Thyroid gland (tissue), 4 donors: ENCODE measurements around the gene SUN3. TPM values are rescaled to one million over a fixed set of nuclear protein-coding genes. Genes with fewer than 3 reads are reported as not detected.

Experiments
- DNase-seq, 2 donors: peaks; one replicate each; pipeline ENCODE4 v3.0.0-alpha.2; 2019
- H3K27ac ChIP-seq, 3 donors: fragments of 200-600 bp; sonication (generic); 1 replicate in 2 of 3; 2 replicates in 1 of 3; pipeline ENCODE4 v1.5.1; 2016 to 2019; ENCODE audit warnings: mild to moderate bottlenecking in 1 of 3, moderate library complexity in 1 of 3
- H3K27me3 ChIP-seq: fragments of 200-600 bp; sonication (generic); one replicate; pipeline ENCODE4 v1.5.1; 2019
- H3K36me3 ChIP-seq, 2 donors: fragments of 200-600 bp; sonication (generic); one replicate each; pipeline ENCODE4 v1.5.1; 2016 to 2019
- H3K4me1 ChIP-seq, 2 donors: fragments of 200-600 bp; sonication (generic); one replicate each; pipeline ENCODE4 v1.5.1; 2017 to 2019
- H3K4me3 ChIP-seq, 3 donors: fragments of 200-600 bp; sonication (generic); replicated peaks in 1 of 3; 1 replicate in 2 of 3; 2 replicates in 1 of 3; pipeline ENCODE4 v1.5.1; 2016; ENCODE audit warnings: mild to moderate bottlenecking in 1 of 3
- H3K9me3 ChIP-seq: fragments of 200-600 bp; sonication (generic); one replicate; pipeline ENCODE4 v1.5.1; 2017
- POLR2A ChIP-seq, 2 donors: fragments of 450-650 bp; IDR thresholded peaks; one replicate each; pipeline ENCODE4 v1.6.1; 2017; ENCODE audit warnings: antibody characterized with exemption in 2 of 2, mild to moderate bottlenecking in 2 of 2, moderate library complexity in 1 of 2
- WGBS, 2 donors: methylation state at CpG; one replicate each; pipeline ENCODE4 v1.1.5; 2017; 5-methylcytosine and 5-hydroxymethylcytosine counted together
- intact Hi-C: fragments of 100-400 bp; cut with DNase I; formaldehyde crosslinking; loops from one replicate; pipeline ENCODE4 v1.15.1; 2023
- total RNA-seq, 4 donors: library from RNA; depleted of rRNA; stranded (reverse); fragments of >200 nt; gene quantifications; one replicate each; pipeline ENCODE4 v1.2.3, GENCODE V29; 2016
- TF ChIP-seq, protein P1 (sequence below), 6 experiments: fragments of 200-600 bp in 3 of 6; fragments of 450-650 bp in 3 of 6; sonication (generic) in 3 of 6; IDR thresholded peaks; one replicate each; pipeline ENCODE4 v1.5.1; 2016 to 2019; ENCODE audit warnings: antibody characterized with exemption in 6 of 6, mild to moderate bottlenecking in 2 of 6, inconsistent platforms in 1 of 6, moderate library complexity in 1 of 6

SUN3 gene
- total RNA-seq, 4 donors from 2014 or later: not detected

DNA sequence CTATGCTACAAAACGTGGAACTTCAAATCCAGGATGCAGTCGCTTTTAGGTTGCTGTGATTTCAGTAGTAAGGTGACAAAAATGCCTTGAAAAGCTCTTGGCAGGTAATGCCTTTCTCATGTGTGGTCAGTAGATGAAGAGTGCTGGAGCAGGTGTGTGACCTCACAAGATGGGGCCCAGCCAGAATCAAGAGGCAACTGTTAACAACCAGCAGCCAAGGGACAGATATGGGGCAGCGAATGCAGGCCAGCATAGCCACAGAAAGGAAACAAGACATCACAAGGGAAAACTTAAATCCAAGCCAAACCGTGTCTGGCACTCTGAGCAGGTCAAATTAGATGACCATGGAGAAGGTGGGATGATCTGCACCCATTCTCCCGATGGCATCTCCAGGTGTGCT is 61.8 kb downstream of the SUN3 start:
- H3K4me3 ChIP-seq: no peak overlapping the region
- H3K9me3 ChIP-seq: no peaks in the 10 kb centered on the region
- H3K27me3 ChIP-seq: no peaks in the 10 kb centered on the region
- intact Hi-C loops: no loop called here
- no peak for DNase-seq
- WGBS, 2 donors: 88 to 91% methylated on average over 5 of the region's 5 CpGs
- TF ChIP-seq POLR2A (IDR thresholded peaks at IDR 0.05): no peak
- TF ChIP-seq, protein P1, sequence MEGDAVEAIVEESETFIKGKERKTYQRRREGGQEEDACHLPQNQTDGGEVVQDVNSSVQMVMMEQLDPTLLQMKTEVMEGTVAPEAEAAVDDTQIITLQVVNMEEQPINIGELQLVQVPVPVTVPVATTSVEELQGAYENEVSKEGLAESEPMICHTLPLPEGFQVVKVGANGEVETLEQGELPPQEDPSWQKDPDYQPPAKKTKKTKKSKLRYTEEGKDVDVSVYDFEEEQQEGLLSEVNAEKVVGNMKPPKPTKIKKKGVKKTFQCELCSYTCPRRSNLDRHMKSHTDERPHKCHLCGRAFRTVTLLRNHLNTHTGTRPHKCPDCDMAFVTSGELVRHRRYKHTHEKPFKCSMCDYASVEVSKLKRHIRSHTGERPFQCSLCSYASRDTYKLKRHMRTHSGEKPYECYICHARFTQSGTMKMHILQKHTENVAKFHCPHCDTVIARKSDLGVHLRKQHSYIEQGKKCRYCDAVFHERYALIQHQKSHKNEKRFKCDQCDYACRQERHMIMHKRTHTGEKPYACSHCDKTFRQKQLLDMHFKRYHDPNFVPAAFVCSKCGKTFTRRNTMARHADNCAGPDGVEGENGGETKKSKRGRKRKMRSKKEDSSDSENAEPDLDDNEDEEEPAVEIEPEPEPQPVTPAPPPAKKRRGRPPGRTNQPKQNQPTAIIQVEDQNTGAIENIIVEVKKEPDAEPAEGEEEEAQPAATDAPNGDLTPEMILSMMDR (IDR thresholded peaks at IDR 0.05): no peak
- H3K4me1 ChIP-seq: no peaks in the 10 kb centered on the region
- peaks cover 35 to 62% of the 10 kb centered on the region in 2 donors for H3K36me3 ChIP-seq
- H3K27ac ChIP-seq: no peak overlapping the region

DNA sequence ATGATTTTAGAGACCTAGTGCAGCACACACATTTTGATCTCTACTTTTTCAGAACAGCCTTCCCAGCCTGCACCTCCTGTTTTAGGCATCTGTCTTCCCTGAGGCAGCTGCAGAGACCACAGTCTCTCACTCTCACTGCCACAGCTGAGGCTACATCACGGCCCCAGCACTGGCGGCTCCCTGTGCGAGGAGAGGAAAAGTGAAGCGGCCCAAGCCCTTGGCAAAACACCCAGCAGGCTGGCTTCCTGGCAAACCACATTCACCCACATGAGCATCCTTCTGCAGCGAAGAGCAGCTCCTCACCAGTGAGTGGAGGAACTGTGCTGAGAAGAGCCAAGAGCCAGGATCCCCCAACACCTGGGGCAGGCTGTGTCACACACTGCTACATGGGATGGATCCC is 63.5 kb downstream of the SUN3 start:
- 94 to 100% methylated on average over 1 to 3 of the region's 5 CpGs for WGBS, 2 donors
- no peak overlapping the region for H3K4me3 ChIP-seq
- no peaks in the 10 kb centered on the region for H3K9me3 ChIP-seq
- no peak overlapping the region for H3K27ac ChIP-seq
- intact Hi-C loops: no loop called here
- no peaks in the 10 kb centered on the region for H3K4me1 ChIP-seq
- peaks cover 35 to 65% of the 10 kb centered on the region in 2 donors for H3K36me3 ChIP-seq
- TF ChIP-seq POLR2A (IDR thresholded peaks at IDR 0.05): no peak
- TF ChIP-seq, protein P1 (IDR thresholded peaks at IDR 0.05): no peak
- no peaks in the 10 kb centered on the region for H3K27me3 ChIP-seq
- no peak for DNase-seq

DNA sequence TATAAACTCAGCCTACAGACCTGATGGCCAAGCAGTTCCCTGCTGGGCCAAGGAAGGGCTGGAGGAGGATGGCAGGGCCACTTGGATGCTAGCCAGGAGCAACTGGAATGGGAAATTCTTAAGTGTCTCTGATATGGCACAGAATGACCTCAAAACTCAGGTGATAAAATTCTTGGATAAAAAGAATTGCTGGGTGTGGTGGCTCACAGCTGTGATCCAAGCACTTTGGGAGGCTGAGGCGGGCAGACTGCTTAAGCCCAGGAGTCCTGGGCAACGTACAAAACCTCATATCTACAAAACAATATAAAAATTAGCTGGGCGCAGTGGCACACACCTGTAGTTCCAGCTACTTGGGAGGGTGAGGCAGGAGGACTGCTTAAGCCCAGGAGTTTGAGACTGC is 66.6 kb downstream of the SUN3 start:
- peaks cover 26 to 52% of the 10 kb centered on the region in 2 donors for H3K36me3 ChIP-seq
- DNase-seq: no peak
- H3K27me3 ChIP-seq: no peaks in the 10 kb centered on the region
- H3K27ac ChIP-seq: no peak overlapping the region
- intact Hi-C loops: no loop called here
- no peaks in the 10 kb centered on the region for H3K4me1 ChIP-seq
- no peak overlapping the region for H3K4me3 ChIP-seq
- no peaks in the 10 kb centered on the region for H3K9me3 ChIP-seq
- 100% methylated on average over 3 of the region's 3 CpGs for WGBS, 2 donors
- TF ChIP-seq, protein P1 (IDR thresholded peaks at IDR 0.05): no peak
- TF ChIP-seq POLR2A (IDR thresholded peaks at IDR 0.05): no peak

DNA sequence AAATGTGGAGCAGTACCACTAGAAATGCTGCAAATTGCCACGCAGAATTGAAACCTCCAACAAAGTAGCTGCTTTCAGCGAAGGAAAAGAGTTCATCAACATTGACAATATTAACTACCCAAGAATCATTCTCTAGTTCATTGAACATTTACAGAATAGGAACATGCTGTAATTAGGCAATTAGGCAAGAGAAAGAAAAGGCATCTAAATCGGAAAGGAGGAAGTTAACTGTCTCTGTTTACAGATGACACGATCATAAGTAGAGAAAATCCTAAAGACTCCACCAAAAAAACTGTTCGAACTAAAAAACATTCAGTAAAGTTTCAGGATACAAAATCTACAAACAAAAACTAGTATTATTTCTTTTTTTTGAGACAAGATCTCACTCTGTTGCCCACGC is 71.8 kb downstream of the SUN3 start:
- no peak overlapping the region for H3K4me3 ChIP-seq
- peaks cover 7 to 11% of the 10 kb centered on the region in 2 donors for H3K36me3 ChIP-seq
- no peaks in the 10 kb centered on the region for H3K9me3 ChIP-seq
- H3K27ac ChIP-seq: no peak overlapping the region
- no peaks in the 10 kb centered on the region for H3K27me3 ChIP-seq
- intact Hi-C loops: no loop called here
- no peaks in the 10 kb centered on the region for H3K4me1 ChIP-seq
- 72 to 80% methylated on average over 6 of the region's 6 CpGs for WGBS, 2 donors
- TF ChIP-seq, protein P1 (IDR thresholded peaks at IDR 0.05): no peak
- TF ChIP-seq POLR2A (IDR thresholded peaks at IDR 0.05): no peak
- no peak for DNase-seq

DNA sequence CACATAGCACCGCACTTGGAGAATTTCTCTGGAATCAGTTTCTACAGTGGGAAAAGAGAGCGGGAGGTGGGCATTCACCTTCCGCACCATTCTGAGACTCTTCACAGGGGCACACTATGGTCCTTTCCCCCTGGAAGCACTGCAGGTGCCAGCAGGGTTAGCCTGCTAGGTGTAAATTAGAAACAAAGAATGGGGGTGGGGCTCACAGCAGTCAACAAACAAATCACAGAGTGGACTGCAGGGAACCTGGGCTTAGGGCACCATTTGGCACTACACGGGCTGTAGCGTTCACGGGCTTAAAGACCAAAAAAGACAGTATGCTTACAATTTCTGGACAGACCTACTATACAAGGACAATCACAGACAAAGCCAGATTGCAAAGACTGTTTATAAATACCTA is 72.7 kb downstream of the SUN3 start:
- Histone ChIP-seq H3K27me3 (no peaks in the 10 kb centered on the region), H3K4me3 (no peak overlapping the region), H3K9me3 (no peaks in the 10 kb centered on the region), H3K36me3 (peaks cover 7 to 8% of the 10 kb centered on the region in 2 donors), H3K27ac (no peak overlapping the region), H3K4me1 (no peaks in the 10 kb centered on the region)
- TF ChIP-seq, protein P1 (IDR thresholded peaks at IDR 0.05): no peak
- TF ChIP-seq POLR2A (IDR thresholded peaks at IDR 0.05): no peak
- no peak for DNase-seq
- intact Hi-C loops: no loop called here
- WGBS, 2 donors: 88 to 93% methylated on average over 6 of the region's 6 CpGs
